Astrocyte of the spinal cord (primary cell): ENCODE data around the gene ADGRD1.

Experiments used
- DNase-seq: peaks from one replicate; pipeline ENCODE4 v3.0.0; 2011; ENCODE audit warnings: low read depth, low spot score
- H3K4me3 ChIP-seq: 2 replicates; pipeline ENCODE4 v1.5.1; 2011; ENCODE audit warnings: low read depth, mild to moderate bottlenecking, low read length, moderate library complexity
- CTCF ChIP-seq: IDR thresholded peaks from 2 replicates; pipeline ENCODE4 v1.5.1; 2012; ENCODE audit warnings: low read depth, mild to moderate bottlenecking, low read length, inconsistent platforms
- in situ Hi-C: cut with HindIII; loops from 2 replicates; pipeline ENCODE4 v1.10.0; 2017; ENCODE audit warnings: low sequenced_read_pairs

ADGRD1 gene

GRCh38 chr12:131157743-131158142 is 204.0 kb downstream of the ADGRD1 start:
- no peak overlapping the region for H3K4me3 ChIP-seq
- TF ChIP-seq CTCF: no peak
- in situ Hi-C loops: no loop called here
- DNase-seq: no peak

DNA sequence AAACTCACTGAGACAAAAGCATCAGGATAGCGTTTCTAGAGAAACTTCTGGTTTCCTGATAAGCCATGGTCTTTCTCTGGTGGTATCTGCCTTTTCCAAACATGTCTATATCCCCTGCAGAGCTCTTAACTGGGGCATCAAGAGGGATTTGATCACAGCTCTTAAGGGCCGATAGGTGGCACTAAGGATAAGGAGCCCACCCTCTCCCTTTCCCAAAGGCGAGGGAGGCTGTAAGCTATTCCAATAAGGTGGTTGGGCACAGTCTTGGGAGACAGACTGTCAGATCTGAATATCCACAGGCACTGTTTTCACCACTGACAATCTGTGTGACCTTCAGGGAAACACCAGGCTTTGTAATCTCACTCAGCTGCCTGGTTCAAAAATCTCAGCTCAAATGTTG is 206.0 kb downstream of the ADGRD1 start:
- H3K4me3 ChIP-seq: no peak overlapping the region
- TF ChIP-seq CTCF: no peak
- in situ Hi-C loops: no loop called here
- DNase-seq: no peak

DNA sequence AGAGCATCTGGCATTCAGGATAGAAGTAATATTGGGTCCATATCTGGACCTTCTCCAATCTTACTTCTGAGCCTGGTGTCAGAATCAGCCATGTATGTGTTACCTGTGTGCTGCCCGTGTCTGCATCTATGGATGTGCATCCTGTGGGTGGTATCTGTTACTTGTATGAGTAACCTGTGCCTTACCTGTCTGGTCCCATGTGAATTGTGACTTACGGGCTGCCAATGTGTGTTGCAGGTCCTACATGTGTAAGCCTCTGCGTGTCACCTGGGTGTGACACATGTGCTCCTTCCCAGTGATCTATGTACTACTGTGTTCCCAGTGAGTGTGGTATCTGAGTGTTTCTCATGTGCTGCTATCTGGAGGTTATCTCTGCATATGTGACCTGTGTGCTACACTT is 208.4 kb downstream of the ADGRD1 start:
- DNase-seq: no peak
- H3K4me3 ChIP-seq: no peak overlapping the region
- in situ Hi-C loops: no loop called here
- TF ChIP-seq CTCF: no peak

DNA sequence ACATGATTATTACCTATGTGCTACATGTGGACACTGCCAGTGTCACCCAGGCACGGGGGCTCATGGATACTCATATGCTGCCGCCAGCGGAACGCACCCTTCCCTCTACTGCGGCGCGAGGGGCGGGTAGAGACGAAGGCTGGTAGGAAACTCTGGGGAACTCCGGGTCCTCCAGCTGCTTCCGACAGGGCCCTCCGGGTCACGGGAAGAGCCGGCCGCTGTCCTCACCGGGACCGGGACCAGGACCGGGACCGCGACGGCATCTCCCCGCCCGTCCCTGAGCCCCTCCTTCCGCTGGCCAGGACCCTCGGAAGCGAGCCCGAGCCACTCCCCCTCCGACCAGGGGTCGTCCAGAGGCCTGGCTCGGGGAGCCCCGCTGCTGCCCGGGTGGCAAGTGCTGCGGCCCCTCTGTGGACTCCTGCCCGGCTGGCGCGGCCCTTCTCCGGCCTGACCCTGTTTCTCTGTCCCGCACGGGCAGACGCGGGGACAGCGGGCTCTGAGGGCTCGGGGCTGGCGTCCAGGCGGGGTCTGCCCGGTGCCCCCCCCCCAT is 209.6 kb downstream of the ADGRD1 start:
- in situ Hi-C loops: no loop called here
- DNase-seq: no peak
- TF ChIP-seq CTCF: no peak
- no peak overlapping the region for H3K4me3 ChIP-seq

DNA sequence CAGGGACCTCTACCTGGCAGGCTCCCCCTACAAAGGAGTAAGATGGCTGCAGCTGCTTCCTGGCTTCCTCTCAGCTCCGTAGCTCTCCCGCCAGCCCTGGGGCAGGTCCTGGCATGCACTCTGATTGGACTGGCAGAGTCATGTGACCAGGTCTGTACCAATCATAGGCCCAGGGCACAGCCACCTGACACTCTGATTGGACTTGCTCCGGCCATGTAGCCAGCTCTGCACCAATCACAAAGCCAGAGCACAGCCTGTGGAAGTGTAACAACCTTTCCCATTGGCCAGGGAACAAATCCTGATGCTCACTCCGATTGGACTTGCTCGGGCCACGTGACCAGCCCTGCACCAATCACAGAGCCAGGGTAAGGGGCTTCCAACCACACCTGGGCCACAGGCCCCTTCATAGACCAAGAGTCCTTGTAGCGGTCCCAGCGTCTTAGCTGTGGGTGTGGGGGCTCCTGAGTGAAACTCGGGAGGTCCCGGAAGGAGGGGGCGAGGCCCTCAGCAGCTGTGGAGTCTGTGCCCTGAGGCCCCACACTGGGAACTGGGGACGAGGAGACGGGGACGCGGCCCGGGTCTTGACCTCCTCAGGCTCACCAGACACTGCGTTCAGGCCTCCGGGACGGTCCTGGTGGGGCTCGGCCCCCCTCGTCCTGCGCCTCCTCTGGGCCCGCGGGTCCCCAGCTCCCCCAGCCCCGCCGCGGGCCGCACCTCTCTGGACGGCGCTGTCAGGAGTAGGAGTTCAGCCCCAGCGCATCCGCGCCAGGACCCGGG is 210.6 kb downstream of the ADGRD1 start:
- no peak overlapping the region for H3K4me3 ChIP-seq
- in situ Hi-C loops: no loop called here
- no peak for TF ChIP-seq CTCF
- DNase-seq: no peak

GRCh38 chr12:131166717-131167116 is 213.0 kb downstream of the ADGRD1 start:
- no peak overlapping the region for H3K4me3 ChIP-seq
- no peak for TF ChIP-seq CTCF
- no peak for DNase-seq
- in situ Hi-C loops: no loop called here
